HCT116 (cell line): ENCODE data around the gene TMEM86A. TPM values are rescaled to one million over a fixed set of nuclear protein-coding genes. Genes with fewer than 3 reads are reported as not detected.

Source experiments
- ATAC-seq: fragments of 200-7000 bp; cut with Tn5 transposase; 2 replicates; pipeline ENCODE4 v1.9.1; 2020; ENCODE audit warnings: mild to moderate bottlenecking, moderate library complexity
- BruUV-seq: library from RNA; stranded (reverse); fragments of 400-500 nt; replicated peaks from 2 replicates; lab custom pipeline; 2021; lab: Mats Ljungman, UMichigan
- CTCF ChIA-PET: fragments of 300-600 bp; sonication (Branson Sonifier 250); formaldehyde crosslinking; loops from one replicate; lab custom pipeline; 2021; ENCODE audit warnings: antibody characterized with exemption; lab: Charles Lee
- POLR2A ChIA-PET: fragments of 300-600, 350-600 bp; sonication (Branson Sonifier 250); formaldehyde crosslinking; loops from one replicate; lab custom pipeline; 2021; ENCODE audit warnings: antibody characterized with exemption; lab: Charles Lee
- RAD21 ChIA-PET, 2 experiments: fragments of 300-600 bp; sonication (Branson Sonifier 250); formaldehyde crosslinking; loops; one replicate each; lab custom pipeline; 2023; ENCODE audit warnings: low total read pairs in 2 of 2; ENCODE audit not compliant: uncharacterized antibody in 2 of 2, unreplicated experiment in 2 of 2, low non-redundant PET in 1 of 2; lab: Charles Lee
- DNase-seq: peaks from one replicate; pipeline ENCODE4 v3.0.0-alpha.2; 2010; ENCODE audit warnings: low read depth, low spot score
- H2AFZ ChIP-seq: fragments of 200-600 bp; shearing (Covaris generic), sonication (generic); 2 replicates; pipeline ENCODE4 v1.6.1; 2017; ENCODE audit warnings: low read depth, mixed run types, mixed read lengths, antibody characterized with exemption, low read length; ENCODE audit not compliant: poor library complexity, severe bottlenecking
- H3K27ac ChIP-seq: 2 replicates; pipeline ENCODE4 v1.5.1; 2012; ENCODE audit warnings: low read depth, low read length
- H3K27me3 ChIP-seq: fragments of 200-600 bp; sonication (generic); 2 replicates; pipeline ENCODE4 v1.6.1; 2016; ENCODE audit warnings: mixed run types, low read length, mixed read lengths; ENCODE audit not compliant: insufficient read depth
- H3K36me3 ChIP-seq, 2 experiments: fragments of 200-500 bp in 1 of 2; fragments of 200-600 bp in 1 of 2; sonication (Bioruptor generic) in 1 of 2; sonication (generic) in 1 of 2; 2 replicates each; pipeline versions ENCODE4 v1.5.1 to v1.6.1; 2014 to 2016; ENCODE audit warnings: low read length in 2 of 2, inconsistent platforms in 1 of 2, mixed read lengths in 1 of 2, mixed run types in 1 of 2; ENCODE audit not compliant: insufficient read depth in 2 of 2, control insufficient read depth in 1 of 2
- H3K4me1 ChIP-seq, 2 experiments: fragments of 200-600 bp in 1 of 2; sonication (generic) in 1 of 2; 2 replicates each; pipeline versions ENCODE4 v1.5.1 to v1.6.1; 2012 to 2017; ENCODE audit warnings: low read length in 2 of 2, inconsistent platforms in 1 of 2, mild to moderate bottlenecking in 1 of 2, mixed read lengths in 1 of 2, mixed run types in 1 of 2, moderate library complexity in 1 of 2; ENCODE audit not compliant: insufficient read depth in 2 of 2, control insufficient read depth in 1 of 2
- H3K4me2 ChIP-seq: fragments of 200-600 bp; sonication (generic); 2 replicates; pipeline ENCODE4 v1.6.1; 2017; ENCODE audit warnings: mixed run types, low read length, mixed read lengths
- H3K4me3 ChIP-seq, 2 experiments: fragments of 200-600 bp in 1 of 2; sonication (generic) in 1 of 2; replicated peaks in 1 of 2; 2 replicates each; pipeline ENCODE4 v1.5.1; 2011 to 2016; ENCODE audit warnings: low read length in 2 of 2, control low read depth in 1 of 2, low read depth in 1 of 2, mild to moderate bottlenecking in 1 of 2, mixed read lengths in 1 of 2, mixed run types in 1 of 2
- H3K79me2 ChIP-seq: fragments of 200-600 bp; sonication (generic); 2 replicates; pipeline ENCODE4 v1.6.1; 2017; ENCODE audit warnings: mild to moderate bottlenecking, mixed run types, low read length, moderate library complexity, mixed read lengths; ENCODE audit not compliant: insufficient read depth
- H3K9ac ChIP-seq: fragments of 200-600 bp; sonication (generic); 2 replicates; pipeline ENCODE4 v1.6.1; 2016; ENCODE audit warnings: low read length, mixed read lengths
- H3K9me2 ChIP-seq: fragments of 200-600 bp; sonication (generic), shearing (Covaris generic); 2 replicates; pipeline ENCODE4 v1.6.1; 2017; ENCODE audit warnings: mixed run types, mild to moderate bottlenecking, moderate library complexity; ENCODE audit not compliant: insufficient read depth
- H3K9me3 ChIP-seq, 2 experiments: fragments of 200-500 bp in 1 of 2; fragments of 200-600 bp in 1 of 2; sonication (Bioruptor generic) in 1 of 2; sonication (generic) in 1 of 2; 2 replicates each; pipeline ENCODE4 v1.6.1; 2014 to 2017; ENCODE audit warnings: low read length in 2 of 2, mixed read lengths in 2 of 2, inconsistent platforms in 1 of 2, low read depth in 1 of 2, mild to moderate bottlenecking in 1 of 2, mixed run types in 1 of 2, moderate library complexity in 1 of 2; ENCODE audit not compliant: control insufficient read depth in 1 of 2, insufficient read depth in 1 of 2
- H4K20me1 ChIP-seq: fragments of 200-600 bp; sonication (generic), shearing (Covaris generic); 2 replicates; pipeline ENCODE4 v1.6.1; 2017; ENCODE audit warnings: mixed run types, mild to moderate bottlenecking, moderate library complexity; ENCODE audit not compliant: insufficient read depth
- CEBPB ChIP-seq: IDR thresholded peaks from 2 replicates; pipeline ENCODE4 v1.6.1; 2012; ENCODE audit warnings: low read depth
- EGR1 ChIP-seq: IDR thresholded peaks from 2 replicates; pipeline ENCODE4 v1.6.1; 2012; ENCODE audit warnings: low read depth
- EZH2phosphoT487 ChIP-seq: fragments of 200-600 bp; IDR thresholded peaks from 2 replicates; pipeline ENCODE4 v1.6.1; 2018; ENCODE audit warnings: antibody characterized with exemption, borderline replicate concordance
- JUND ChIP-seq: IDR thresholded peaks from 2 replicates; pipeline ENCODE4 v1.6.1; 2012
- POLR2A ChIP-seq: IDR thresholded peaks from 2 replicates; pipeline ENCODE4 v1.7.0; 2011; ENCODE audit warnings: borderline replicate concordance; ENCODE audit not compliant: insufficient read depth, insufficient read length; ENCODE audit errors: extremely low read depth
- REST ChIP-seq: IDR thresholded peaks from 2 replicates; pipeline ENCODE4 v1.6.1; 2012; ENCODE audit warnings: low read depth
- SIN3A ChIP-seq: IDR thresholded peaks from 2 replicates; pipeline ENCODE4 v1.6.1; 2012; ENCODE audit warnings: low read depth
- SP1 ChIP-seq: IDR thresholded peaks from 2 replicates; pipeline ENCODE4 v1.6.1; 2012; ENCODE audit warnings: low read depth
- SRF ChIP-seq: IDR thresholded peaks from 2 replicates; pipeline ENCODE4 v1.6.1; 2012; ENCODE audit warnings: low read depth
- TCF7L2 ChIP-seq: IDR thresholded peaks from 2 replicates; pipeline ENCODE4 v1.7.0; 2011; ENCODE audit warnings: borderline replicate concordance, inconsistent platforms; ENCODE audit not compliant: insufficient read depth, insufficient read length; ENCODE audit errors: extremely low read depth
- ZNF274 ChIP-seq: fragments of 200-500 bp; sonication (Bioruptor generic); IDR thresholded peaks from 2 replicates; pipeline ENCODE4 v1.6.1; 2014; ENCODE audit warnings: mild to moderate bottlenecking, low read depth, low read length, inconsistent platforms
- intact Hi-C: fragments of 100-400 bp; cut with micrococcal nuclease; formaldehyde crosslinking; loops from 2 replicates; pipeline ENCODE4 v1.10.0; 2022
- total RNA-seq: library from RNA; stranded (reverse); gene quantifications from one replicate; pipeline ENCODE4 v1.2.1, GENCODE V29; 2021; ENCODE audit not compliant: unreplicated experiment
- TF ChIP-seq, protein P1 (sequence below), 3 experiments: fragments of 200-600 bp in 1 of 3; sonication (generic) in 1 of 3; IDR thresholded peaks in 2 of 3; conservative IDR thresholded peaks in 1 of 3; 2 replicates each; pipeline ENCODE4 v1.5.1; 2012 to 2017; ENCODE audit warnings: low read depth in 2 of 3, low read length in 2 of 3, antibody characterized with exemption in 1 of 3, borderline replicate concordance in 1 of 3, control low read depth in 1 of 3, mild to moderate bottlenecking in 1 of 3, mixed read lengths in 1 of 3, mixed run types in 1 of 3, moderate library complexity in 1 of 3; ENCODE audit not compliant: insufficient read depth in 1 of 3
- TF ChIP-seq, protein P2 (sequence below): IDR thresholded peaks from 2 replicates; pipeline ENCODE4 v1.6.1; 2012

The TMEM86A gene
- total RNA-seq, 1 experiment from 2014 or later, result 2.0 TPM

GRCh38 chr11:18669711-18670110 is 28.9 kb upstream of the TMEM86A start:
- Histone ChIP-seq H3K27ac (peak overlapping the region; percentile 29; the same call in 1 of the 2 replicates), H3K9me2 (no peaks in the 10 kb centered on the region), H3K4me2 (peak overlapping the region; percentile 74), H3K9me3 (no peaks in the 10 kb centered on the region), H3K4me3 (0 out of 4 replicates have a peak overlapping the region, but pooled peaks of 1 of the 2 experiments have one; percentile 34), H3K36me3 (no peaks in the 10 kb centered on the region), H2AFZ (peak overlapping the region; percentile 72), H3K79me2 (no peaks in the 10 kb centered on the region), H4K20me1 (no peaks in the 10 kb centered on the region), H3K9ac (no peak overlapping the region), H3K27me3 (no peaks in the 10 kb centered on the region), H3K4me1 (peaks cover 14 to 31% of the 10 kb centered on the region in 2 experiments)
- POLR2A ChIA-PET, result no interaction called here
- CTCF ChIA-PET, result no interaction called here
- BruUV-seq, result no TSS peak
- ATAC-seq (peak; percentile 68), DNase-seq (peak; percentile 12)
- TF ChIP-seq EGR1 (no peak), CEBPB (0 out of 2 replicates have a peak, but pooled peaks have one; percentile 20)
- intact Hi-C loops, result loop anchor here (2.0 kb wide), 1 partner anchor 35 kb away; the partner anchor contains the start of gene SPTY2D1
- RAD21 ChIA-PET, result no interaction called here

- no peak overlapping the region for H3K4me2 ChIP-seq
- no peak overlapping the region for H3K4me3 ChIP-seq
- no peaks in the 10 kb centered on the region for H4K20me1 ChIP-seq
- no peaks in the 10 kb centered on the region for H3K79me2 ChIP-seq
- no peaks in the 10 kb centered on the region for H3K36me3 ChIP-seq
- intact Hi-C loops, result no loop called here
- ChIA-PET CTCF (no interaction called here), POLR2A (no interaction called here), RAD21 (no interaction called here)
- BruUV-seq, result no TSS peak
- ATAC-seq (no peak), DNase-seq (no peak)
- H3K9me2 ChIP-seq, result no peaks in the 10 kb centered on the region
- H3K9me3 ChIP-seq, result no peaks in the 10 kb centered on the region
- H3K9ac ChIP-seq, result no peak overlapping the region
- H3K4me1 ChIP-seq, result peaks cover 14 to 31% of the 10 kb centered on the region in 2 experiments
- H2AFZ ChIP-seq, result peak overlapping the region; percentile 57
- H3K27me3 ChIP-seq, result no peaks in the 10 kb centered on the region
- H3K27ac ChIP-seq, result no peak overlapping the region
- TF ChIP-seq ZNF274 (no peak), REST (no peak), POLR2A (no peak), SIN3A (no peak), SRF (no peak), JUND (no peak), EZH2phosphoT487 (no peak), SP1 (no peak), CEBPB (no peak), TCF7L2 (no peak), EGR1 (no peak)
- TF ChIP-seq, protein P1, sequence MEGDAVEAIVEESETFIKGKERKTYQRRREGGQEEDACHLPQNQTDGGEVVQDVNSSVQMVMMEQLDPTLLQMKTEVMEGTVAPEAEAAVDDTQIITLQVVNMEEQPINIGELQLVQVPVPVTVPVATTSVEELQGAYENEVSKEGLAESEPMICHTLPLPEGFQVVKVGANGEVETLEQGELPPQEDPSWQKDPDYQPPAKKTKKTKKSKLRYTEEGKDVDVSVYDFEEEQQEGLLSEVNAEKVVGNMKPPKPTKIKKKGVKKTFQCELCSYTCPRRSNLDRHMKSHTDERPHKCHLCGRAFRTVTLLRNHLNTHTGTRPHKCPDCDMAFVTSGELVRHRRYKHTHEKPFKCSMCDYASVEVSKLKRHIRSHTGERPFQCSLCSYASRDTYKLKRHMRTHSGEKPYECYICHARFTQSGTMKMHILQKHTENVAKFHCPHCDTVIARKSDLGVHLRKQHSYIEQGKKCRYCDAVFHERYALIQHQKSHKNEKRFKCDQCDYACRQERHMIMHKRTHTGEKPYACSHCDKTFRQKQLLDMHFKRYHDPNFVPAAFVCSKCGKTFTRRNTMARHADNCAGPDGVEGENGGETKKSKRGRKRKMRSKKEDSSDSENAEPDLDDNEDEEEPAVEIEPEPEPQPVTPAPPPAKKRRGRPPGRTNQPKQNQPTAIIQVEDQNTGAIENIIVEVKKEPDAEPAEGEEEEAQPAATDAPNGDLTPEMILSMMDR (IDR thresholded peaks at IDR 0.05 in 2 of 3, conservative IDR thresholded peaks at IDR 0.05 in 1 of 3; ENCODE audit: borderline replicate concordance in 1 of 3, insufficient read depth in 1 of 3, low read depth in 2 of 3, low read length in 2 of 3), result no peak
- TF ChIP-seq, protein P2, sequence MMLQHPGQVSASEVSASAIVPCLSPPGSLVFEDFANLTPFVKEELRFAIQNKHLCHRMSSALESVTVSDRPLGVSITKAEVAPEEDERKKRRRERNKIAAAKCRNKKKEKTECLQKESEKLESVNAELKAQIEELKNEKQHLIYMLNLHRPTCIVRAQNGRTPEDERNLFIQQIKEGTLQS, result no peak
Observed at GRCh38 chr11:18671246-18671645, 27.3 kb upstream of the TMEM86A start.
